AML-193 (cell line): ENCODE data around the gene CCL4.

Experiments used
- DNase-seq, 2 experiments: peaks; one replicate each; lab custom pipeline; 2025; lab: John Stamatoyannopoulos, UW

CCL4 gene

GRCh38 chr17:36144981-36145729 lies 41.5 kb downstream of the CCL4 start:
- no peak for DNase-seq

- no peak for DNase-seq
Observed at GRCh38 chr17:36147601-36148000, 44.0 kb downstream of the CCL4 start.

- peak; percentile 84 to 90 for DNase-seq
Observed at GRCh38 chr17:36148559-36149295, 45.1 kb downstream of the CCL4 start.

GRCh38 chr17:36149296-36149820 lies 45.7 kb downstream of the CCL4 start:
- DNase-seq = peak in 1 of 2 experiments; percentile 53

GRCh38 chr17:36151891-36152638 lies 48.4 kb downstream of the CCL4 start:
- DNase-seq = no peak

GRCh38 chr17:36152639-36153120 lies 49.1 kb downstream of the CCL4 start:
- peak; percentile 42 to 43 for DNase-seq

- DNase-seq = no peak
Observed at GRCh38 chr17:36153895-36154610, 50.4 kb downstream of the CCL4 start.
